ENCODE results near the gene ART5. TPM values are rescaled to one million over a fixed set of nuclear protein-coding genes. Genes with fewer than 3 reads are reported as not detected.
"Not testable (repeated sequence)": the region's sequence is repeated elsewhere in the genome, so short reads cannot be mapped to it uniquely, and the experiment has no call there.

The ART5 gene
- total and polyA plus RNA-seq, 7 donors: 0.17 to 0.82 TPM; not detected in 5

GRCh38 chr11:3605283-3605662 lies 36.5 kb downstream of the ART5 start:
- intact Hi-C loops (cut with DNase I): no loop called here
- no peak overlapping the region for H3K4me3 ChIP-seq
- H3K9me3 ChIP-seq: no peaks in the 10 kb centered on the region
- no peaks in the 10 kb centered on the region for H3K4me1 ChIP-seq
- whole genome bisulfite sequencing, 2 donors: 90 to 95% methylated on average over 3 of the region's 3 CpGs
- no peak for TF ChIP-seq POLR2A (IDR thresholded peaks at IDR 0.05)
- TF ChIP-seq CTCF (IDR thresholded peaks at IDR 0.05): no peak
- no peak for TF ChIP-seq POLR2AphosphoS5 (IDR thresholded peaks at IDR 0.05)
- H3K36me3 ChIP-seq: no peaks in the 10 kb centered on the region
- no peaks in the 10 kb centered on the region for H3K27me3 ChIP-seq
- no peak for DNase-seq
- H3K27ac ChIP-seq: no peak overlapping the region

- Histone ChIP-seq H3K9me3 (no peaks in the 10 kb centered on the region), H3K36me3 (no peaks in the 10 kb centered on the region), H3K27me3 (no peaks in the 10 kb centered on the region), H3K4me3 (no peak overlapping the region), H3K27ac (no peak overlapping the region), H3K4me1 (no peaks in the 10 kb centered on the region)
- intact Hi-C loops (cut with DNase I): no loop called here
- DNase-seq: no peak
- WGBS, 2 donors: 72 to 80% methylated on average over 3 of the region's 3 CpGs
- TF ChIP-seq CTCF (IDR thresholded peaks at IDR 0.05) (no peak), POLR2AphosphoS5 (IDR thresholded peaks at IDR 0.05) (no peak), POLR2A (IDR thresholded peaks at IDR 0.05) (no peak), EP300 (IDR thresholded peaks at IDR 0.05) (no peak)
Measured at GRCh38 chr11:3604167-3604566, 37.6 kb downstream of the ART5 start.

GRCh38 chr11:3600201-3600600 lies 41.6 kb downstream of the ART5 start:
- H3K9me3 ChIP-seq; H3K27me3 ChIP-seq; H3K27ac ChIP-seq; intact Hi-C loops (cut with DNase I); H3K36me3 ChIP-seq; H3K4me1 ChIP-seq; DNase-seq; H3K4me3 ChIP-seq: not testable (repeated sequence)
- WGBS, 2 donors: 88 to 90% methylated on average over 10 of the region's 10 CpGs

GRCh38 chr11:3597743-3598142 lies 44.0 kb downstream of the ART5 start:
- H3K27me3 ChIP-seq; H3K27ac ChIP-seq; H3K36me3 ChIP-seq; intact Hi-C loops (cut with DNase I); H3K9me3 ChIP-seq; H3K4me3 ChIP-seq; H3K4me1 ChIP-seq; DNase-seq: not testable (repeated sequence)
- 93 to 94% methylated on average over 15 of the region's 15 CpGs for WGBS, 2 donors

- H3K36me3 ChIP-seq; H3K27ac ChIP-seq; H3K9me3 ChIP-seq; H3K4me1 ChIP-seq; DNase-seq; H3K4me3 ChIP-seq; intact Hi-C loops (cut with DNase I); H3K27me3 ChIP-seq: not testable (repeated sequence)
- WGBS, 2 donors: 96% methylated on average over 24 of the region's 24 CpGs
Measured at GRCh38 chr11:3591326-3591725, 50.5 kb downstream of the ART5 start.

- H3K27ac ChIP-seq; H3K27me3 ChIP-seq; intact Hi-C loops (cut with DNase I); H3K9me3 ChIP-seq; H3K4me1 ChIP-seq; H3K4me3 ChIP-seq; H3K36me3 ChIP-seq; DNase-seq: not testable (repeated sequence)
- 60 to 65% methylated on average over 2 of the region's 2 CpGs for WGBS, 2 donors
Measured at GRCh38 chr11:3590193-3590592, 51.6 kb downstream of the ART5 start.

- intact Hi-C loops (cut with DNase I); H3K27me3 ChIP-seq; H3K36me3 ChIP-seq; H3K4me3 ChIP-seq; H3K9me3 ChIP-seq; DNase-seq; H3K4me1 ChIP-seq; H3K27ac ChIP-seq: not testable (repeated sequence)
- 75 to 87% methylated on average over 11 of the region's 11 CpGs for WGBS, 2 donors
Measured at GRCh38 chr11:3588776-3589175, 53.0 kb downstream of the ART5 start.

Small RNA genes lying within 50 kb of the gene (small RNA-seq; reads per million reads assigned to genes)
- gene RF00019: 0 reads per million in 3 donors

Other genes with a start within 250 kb of the ART5 start
- gene ART1, start 3.1 kb upstream of the ART5 start, total RNA-seq: 1 to 10 TPM in 1 of 4 donors, not detected in 3; 1.1 TPM
- 1 to 10 TPM in 1 of 3 donors, not detected in 2; 1.2 TPM for gene ART1, start 3.1 kb upstream of the ART5 start, polyA plus RNA-seq
- under 1 TPM in 3 of 4 donors, not detected in 1; 0.33 to 0.71 (median 0.68) TPM for gene CHRNA10, start 29.4 kb upstream of the ART5 start, total RNA-seq
- 1 to 10 TPM in 1 of 3 donors, under 1 TPM in 2; 0.46 to 1.8 (median 0.60) TPM for gene CHRNA10, start 29.4 kb upstream of the ART5 start, polyA plus RNA-seq
- 100 to 1,000 TPM in 3 of 4 donors, 10 to 100 TPM in 1; 83.5 to 158 (median 126) TPM for gene NUP98, start 155.6 kb upstream of the ART5 start, total RNA-seq
- gene NUP98, start 155.6 kb upstream of the ART5 start, polyA plus RNA-seq: 10 to 100 TPM; 14.4 to 33.3 (median 14.6) TPM
- 1 to 10 TPM; 3.7 to 7.1 (median 4.5) TPM for gene PGAP2, start 166.6 kb upstream of the ART5 start, total RNA-seq
- 10 to 100 TPM in 2 of 3 donors, 1 to 10 TPM in 1; 6.9 to 19.4 (median 11.4) TPM for gene PGAP2, start 166.6 kb upstream of the ART5 start, polyA plus RNA-seq
- gene RHOG, start 199.0 kb upstream of the ART5 start, total RNA-seq: 10 to 100 TPM; 37.3 to 48.7 (median 46.0) TPM
- 10 to 100 TPM; 59.5 to 90.3 (median 81.8) TPM for gene RHOG, start 199.0 kb upstream of the ART5 start, polyA plus RNA-seq
- 10 to 100 TPM; 24.7 to 37.4 (median 30.4) TPM for gene STIM1, start 213.7 kb upstream of the ART5 start, total RNA-seq
- gene STIM1, start 213.7 kb upstream of the ART5 start, polyA plus RNA-seq: 10 to 100 TPM in 2 of 3 donors, 1 to 10 TPM in 1; 5.3 to 44.8 (median 15.6) TPM

All from sigmoid colon (tissue), 7 donors.